HepG2 (cell line): ENCODE measurements around the gene DYNC2H1. TPM values are rescaled to one million over a fixed set of nuclear protein-coding genes. Genes with fewer than 3 reads are reported as not detected.

Experiments
- ATAC-seq: fragments of 200-7000 bp; cut with Tn5 transposase; 3 replicates; pipeline ENCODE4 v1.9.1; 2020; ENCODE audit warnings: mild to moderate bottlenecking, moderate library complexity
- BruUV-seq: library from RNA; stranded (reverse); fragments of 400-500 nt; replicated peaks from 2 replicates; lab custom pipeline; 2021; lab: Mats Ljungman, UMichigan
- CTCF ChIA-PET: fragments of 300-600 bp; formaldehyde crosslinking; extraction: SDS; loops from one replicate; lab custom pipeline; 2021; ENCODE audit warnings: low total read pairs, inconsistent platforms, low intra/inter-chr PET ratio; lab: Yijun Ruan, JAX
- POLR2A ChIA-PET: fragments of 350-600 bp; sonication (Branson Sonifier 250); formaldehyde crosslinking; loops from one replicate; lab custom pipeline; 2020; ENCODE audit warnings: antibody characterized with exemption, inconsistent platforms; lab: Yijun Ruan, JAX
- DNase-seq: peaks from one replicate; pipeline ENCODE4 v3.0.0-alpha.2; 2015; ENCODE audit warnings: low spot score
- FAIRE-seq: peaks from 3 replicates; lab custom pipeline; 2011; peaks lifted over from hg19 to GRCh38; lab: Jason Lieb, UNC
- H2AFZ ChIP-seq: one replicate; pipeline ENCODE4 v1.6.1; 2011; ENCODE audit warnings: low read length, inconsistent platforms
- H3K27ac ChIP-seq: fragments of 300-600 bp; 3 replicates; pipeline ENCODE4 v1.8.0; 2011; ENCODE audit warnings: mixed run types, mild to moderate bottlenecking, mixed read lengths, low read length, inconsistent platforms; ENCODE audit not compliant: insufficient read depth; ENCODE audit errors: extremely low read length
- H3K27me3 ChIP-seq, 2 experiments: fragments of 200-600 bp in 1 of 2; 2 replicates in 1 of 2; 3 replicates in 1 of 2; pipeline versions ENCODE4 v1.6.0 to v1.8.0; 2011; ENCODE audit warnings: low read length in 2 of 2, mild to moderate bottlenecking in 2 of 2, moderate library complexity in 2 of 2, inconsistent platforms in 1 of 2; ENCODE audit not compliant: insufficient read depth in 2 of 2, control insufficient read depth in 1 of 2
- H3K36me3 ChIP-seq, 2 experiments: fragments of 200-600 bp in 1 of 2; replicated peaks in 1 of 2; 2 replicates in 1 of 2; 3 replicates in 1 of 2; pipeline versions ENCODE4 v1.5.1 to v1.8.0; 2011; ENCODE audit warnings: low read length in 2 of 2, inconsistent platforms in 1 of 2; ENCODE audit not compliant: insufficient read depth in 2 of 2, control insufficient read depth in 1 of 2
- H3K4me1 ChIP-seq: 2 replicates; pipeline ENCODE4 v1.5.1; 2012; ENCODE audit warnings: low read length, inconsistent platforms; ENCODE audit not compliant: insufficient read depth
- H3K4me2 ChIP-seq: 2 replicates; pipeline ENCODE4 v1.6.0; 2011; ENCODE audit warnings: low read depth, low read length, inconsistent platforms
- H3K4me3 ChIP-seq, 3 experiments: fragments of 200-600 bp in 1 of 3; sonication (generic), shearing (Covaris generic) in 1 of 3; replicated peaks in 1 of 3; 2 replicates each; pipeline ENCODE4 v1.5.1; 2011 to 2016; ENCODE audit warnings: low read length in 3 of 3, inconsistent platforms in 2 of 3, low read depth in 2 of 3, mild to moderate bottlenecking in 2 of 3, control low read depth in 1 of 3, mixed read lengths in 1 of 3; ENCODE audit not compliant: insufficient read depth in 1 of 3
- H3K79me2 ChIP-seq: one replicate; pipeline ENCODE4 v1.6.1; 2011; ENCODE audit warnings: low read length, inconsistent platforms; ENCODE audit not compliant: insufficient read depth
- H3K9ac ChIP-seq: 2 replicates; pipeline ENCODE4 v1.6.0; 2011; ENCODE audit warnings: mild to moderate bottlenecking, low read depth, low read length, inconsistent platforms; ENCODE audit not compliant: insufficient read depth
- H3K9me3 ChIP-seq: 2 replicates; pipeline ENCODE4 v1.5.1; 2012; ENCODE audit warnings: mild to moderate bottlenecking, low read length
- H4K20me1 ChIP-seq: 2 replicates; pipeline ENCODE4 v1.6.0; 2011; ENCODE audit warnings: inconsistent platforms, mild to moderate bottlenecking, low read length, moderate library complexity; ENCODE audit not compliant: insufficient read depth
- AKAP8 ChIP-seq: sonication (generic); formaldehyde crosslinking; IDR thresholded peaks from 2 replicates; pipeline ENCODE4 v1.5.1; 2020; ENCODE audit warnings: mild to moderate bottlenecking, missing genetic modification reagents
- CENPBD1 ChIP-seq: sonication (generic); formaldehyde crosslinking; IDR thresholded peaks from 2 replicates; pipeline ENCODE4 v1.8.0; 2022; ENCODE audit warnings: missing genetic modification reagents, low read depth, mild to moderate bottlenecking, borderline replicate concordance
- EP300 ChIP-seq, 3 experiments: sonication (generic) in 1 of 3; formaldehyde crosslinking in 1 of 3; IDR thresholded peaks; 2 replicates each; pipeline versions ENCODE4 v1.5.1 to v1.6.1; 2011 to 2020; ENCODE audit warnings: low read depth in 2 of 3, low read length in 2 of 3, borderline replicate concordance in 1 of 3, improper control_type of control experiment in 1 of 3, mild to moderate bottlenecking in 1 of 3, missing genetic modification reagents in 1 of 3, moderate library complexity in 1 of 3
- JUNB ChIP-seq: sonication (generic); formaldehyde crosslinking; IDR thresholded peaks from 2 replicates; pipeline ENCODE4 v1.8.0; 2022; ENCODE audit warnings: missing genetic modification reagents, mild to moderate bottlenecking, borderline replicate concordance
- RXRB ChIP-seq: IDR thresholded peaks from 2 replicates; pipeline ENCODE4 v1.6.1; 2016; ENCODE audit warnings: borderline replicate concordance, missing genetic modification reagents, missing compliant biosample characterization
- SMARCC2 ChIP-seq: fragments of 450-650 bp; IDR thresholded peaks from 2 replicates; pipeline ENCODE4 v1.6.1; 2017; ENCODE audit warnings: antibody characterized with exemption, mild to moderate bottlenecking
- SMARCE1 ChIP-seq: fragments of 450-650 bp; IDR thresholded peaks from 2 replicates; pipeline ENCODE4 v1.6.1; 2017; ENCODE audit warnings: borderline replicate concordance
- TAF1 ChIP-seq: sonication (generic); formaldehyde crosslinking; IDR thresholded peaks from 2 replicates; pipeline ENCODE4 v1.4.0; 2020; ENCODE audit warnings: missing genetic modification reagents
- ZFYVE20 ChIP-seq: sonication (generic); formaldehyde crosslinking; IDR thresholded peaks from 2 replicates; pipeline ENCODE4 v1.8.0; 2023; ENCODE audit warnings: low read depth, mild to moderate bottlenecking, moderate library complexity, missing genetic modification reagents, borderline replicate concordance
- ZKSCAN1 ChIP-seq: fragments of 150-350 bp; IDR thresholded peaks from 2 replicates; pipeline ENCODE4 v1.6.1; 2014; ENCODE audit warnings: low read length
- ZMAT3 ChIP-seq: sonication (generic); formaldehyde crosslinking; conservative IDR thresholded peaks from 2 replicates; pipeline ENCODE4 v1.7.0; 2021; ENCODE audit warnings: missing genetic modification reagents
- ZMYM4 ChIP-seq: sonication (generic); formaldehyde crosslinking; IDR thresholded peaks from 2 replicates; pipeline ENCODE4 v1.8.1; 2023; ENCODE audit warnings: mild to moderate bottlenecking, missing genetic modification reagents
- ZNF354B ChIP-seq: sonication (generic); formaldehyde crosslinking; IDR thresholded peaks from 2 replicates; pipeline ENCODE4 v1.8.0; 2022; ENCODE audit warnings: mild to moderate bottlenecking, missing genetic modification reagents
- WGBS: methylation state at CpG from one replicate; pipeline ENCODE4 v1.1.6; 2017; ENCODE audit warnings: low lambda C conversion rate; 5-methylcytosine and 5-hydroxymethylcytosine counted together
- in situ Hi-C: cut with HindIII; loops from 2 replicates; pipeline ENCODE4 v1.10.0; 2017; ENCODE audit warnings: low pct_unique_long_range_greater_than_20kb; ENCODE audit not compliant: extremely low pct_ligation_motif_present
- intact Hi-C: fragments of 100-400 bp; cut with micrococcal nuclease; formaldehyde crosslinking; loops from one replicate; pipeline ENCODE4 v1.10.0; 2022; ENCODE audit not compliant: unreplicated experiment
- polyA plus RNA-seq, 8 experiments: library from polyadenylated mRNA; depleted of rRNA in 3 of 8; stranded (reverse) in 7 of 8; unstranded in 1 of 8; fragments of >200 nt; fragmentation: Illumina TruSeq in 4 of 8; extraction: Trizol in 4 of 8; gene quantifications; 2 replicates each; pipeline versions ENCODE4 v1.2.1 to v1.2.3, GENCODE V29; 2011 to 2016; ENCODE audit warnings: low read depth in 4 of 8, missing spikeins in 1 of 8, mixed read lengths in 1 of 8; ENCODE audit not compliant: insufficient read depth in 1 of 8
- total RNA-seq, 5 experiments: library from RNA; depleted of rRNA; stranded (reverse); fragments of >200 nt; fragmentation: Illumina TruSeq; extraction: Trizol; gene quantifications; 2 replicates each; pipeline ENCODE4 v1.2.3, GENCODE V29; 2016; ENCODE audit warnings: low read depth in 1 of 5
- TF ChIP-seq, protein P1 (sequence below): sonication (generic); formaldehyde crosslinking; IDR thresholded peaks from 2 replicates; pipeline ENCODE4 v1.5.1; 2020; ENCODE audit warnings: missing genetic modification reagents, mild to moderate bottlenecking, borderline replicate concordance

DYNC2H1 gene
- total and polyA plus RNA-seq, 2 of the 13 experiments (the other 11 are each of a cell fraction or from before 2014, with no cell fraction given) = 0.49 to 0.66 TPM

DNA sequence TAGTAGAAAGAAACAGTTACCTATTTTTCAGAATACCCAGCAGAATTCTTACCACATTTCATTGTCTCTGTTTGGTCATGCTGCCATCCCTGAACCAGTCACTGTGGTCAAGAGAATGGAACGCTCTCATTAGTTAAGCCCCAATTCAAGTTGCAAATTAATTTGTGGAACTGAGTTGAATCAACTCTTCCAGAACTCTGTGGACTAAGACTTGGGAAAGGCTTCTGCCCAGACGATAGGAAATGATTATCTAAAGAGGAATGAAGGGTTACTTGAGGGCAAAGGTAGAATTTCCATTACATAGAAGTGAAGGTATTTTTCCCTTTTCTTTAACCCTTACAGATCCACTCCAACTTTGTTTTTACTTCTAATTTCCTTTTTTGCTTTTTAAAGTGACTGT is 286.4 kb downstream of the DYNC2H1 start:
- Histone ChIP-seq H3K4me2 (no peak overlapping the region), H3K79me2 (no peaks in the 10 kb centered on the region), H3K36me3 (no peaks in the 10 kb centered on the region), H4K20me1 (no peaks in the 10 kb centered on the region), H3K27ac (no peak overlapping the region), H3K4me1 (no peaks in the 10 kb centered on the region), H2AFZ (no peak overlapping the region), H3K9me3 (peaks cover 6% of the 10 kb centered on the region), H3K4me3 (no peak overlapping the region), H3K9ac (no peak overlapping the region), H3K27me3 (no peaks in the 10 kb centered on the region)
- 2% methylated on average over 2 of the region's 2 CpGs for WGBS
- ATAC-seq = no peak
- ChIA-PET CTCF (no interaction called here), POLR2A (no interaction called here)
- intact Hi-C loops = no loop called here
- no peak for FAIRE-seq
- no TSS peak for BruUV-seq
- in situ Hi-C loops = no loop called here
- TF ChIP-seq JUNB (no peak), SMARCE1 (no peak), SMARCC2 (no peak), ZFYVE20 (no peak), ZKSCAN1 (no peak), ZNF354B (CRISPR knock-in tag) (no peak), TAF1 (CRISPR knock-in tag) (no peak), ZMYM4 (CRISPR knock-in tag) (no peak), CENPBD1 (CRISPR knock-in tag) (no peak), AKAP8 (CRISPR knock-in tag) (no peak), EP300 (IDR thresholded peaks at IDR 0.05; ENCODE audit: low read depth in 2 of 2, low read length in 2 of 2) (no peak), EP300 (CRISPR knock-in tag; IDR thresholded peaks at IDR 0.05; ENCODE audit: borderline replicate concordance) (no peak), RXRB (no peak), ZMAT3 (no peak)
- TF ChIP-seq, protein P1, sequence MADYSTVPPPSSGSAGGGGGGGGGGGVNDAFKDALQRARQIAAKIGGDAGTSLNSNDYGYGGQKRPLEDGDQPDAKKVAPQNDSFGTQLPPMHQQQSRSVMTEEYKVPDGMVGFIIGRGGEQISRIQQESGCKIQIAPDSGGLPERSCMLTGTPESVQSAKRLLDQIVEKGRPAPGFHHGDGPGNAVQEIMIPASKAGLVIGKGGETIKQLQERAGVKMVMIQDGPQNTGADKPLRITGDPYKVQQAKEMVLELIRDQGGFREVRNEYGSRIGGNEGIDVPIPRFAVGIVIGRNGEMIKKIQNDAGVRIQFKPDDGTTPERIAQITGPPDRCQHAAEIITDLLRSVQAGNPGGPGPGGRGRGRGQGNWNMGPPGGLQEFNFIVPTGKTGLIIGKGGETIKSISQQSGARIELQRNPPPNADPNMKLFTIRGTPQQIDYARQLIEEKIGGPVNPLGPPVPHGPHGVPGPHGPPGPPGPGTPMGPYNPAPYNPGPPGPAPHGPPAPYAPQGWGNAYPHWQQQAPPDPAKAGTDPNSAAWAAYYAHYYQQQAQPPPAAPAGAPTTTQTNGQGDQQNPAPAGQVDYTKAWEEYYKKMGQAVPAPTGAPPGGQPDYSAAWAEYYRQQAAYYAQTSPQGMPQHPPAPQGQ (CRISPR knock-in tag) = no peak
- DNase-seq = peak; percentile 1
